NB4 (cell line): Measurements from ENCODE around the gene LDLRAD4.

Experiments
- DNase-seq: peaks from one replicate; pipeline ENCODE4 v3.0.0; 2010; ENCODE audit warnings: low read depth
- H3K4me3 ChIP-seq: one replicate; pipeline ENCODE4 v1.5.1; 2011; ENCODE audit warnings: mild to moderate bottlenecking, low read depth, low read length, moderate library complexity
- MAX ChIP-seq: IDR thresholded peaks from 2 replicates; pipeline ENCODE4 v1.6.1; 2011; ENCODE audit warnings: low read depth, low read length
- MYC ChIP-seq: IDR thresholded peaks from 2 replicates; pipeline ENCODE4 v1.6.1; 2011; ENCODE audit warnings: low read depth, low read length
- POLR2A ChIP-seq: IDR thresholded peaks from 2 replicates; pipeline ENCODE4 v1.6.1; 2011; ENCODE audit warnings: mild to moderate bottlenecking; ENCODE audit not compliant: insufficient read length; ENCODE audit errors: extremely low read depth
- TF ChIP-seq, protein P1 (sequence below): IDR thresholded peaks from one replicate; pipeline ENCODE4 v1.5.1; 2012; ENCODE audit warnings: low read depth, low read length

The LDLRAD4 gene

DNA sequence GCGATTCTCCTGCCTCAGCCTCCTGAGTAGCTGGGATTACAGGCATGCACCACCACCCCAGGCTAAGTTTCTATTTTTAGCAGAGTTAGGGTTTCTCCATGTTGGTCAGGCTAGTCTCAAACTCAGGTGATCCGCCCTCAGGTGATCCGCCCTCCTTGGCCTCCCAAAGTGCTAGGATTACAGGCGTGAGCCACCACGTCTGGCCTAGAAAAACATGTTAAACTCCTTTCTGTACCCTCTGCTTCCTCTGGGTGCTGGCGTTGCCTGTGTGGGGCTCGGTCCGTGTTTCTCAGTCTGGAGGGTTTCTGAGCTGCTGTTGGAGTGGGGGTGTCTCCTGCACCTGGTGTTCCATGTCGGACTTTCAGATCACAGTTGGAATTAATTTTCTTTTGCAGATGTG is 17.9 kb downstream of the LDLRAD4 start:
- DNase-seq: no peak
- H3K4me3 ChIP-seq: no peak overlapping the region
- TF ChIP-seq POLR2A (no peak), MAX (no peak), MYC (no peak)
- TF ChIP-seq, protein P1, sequence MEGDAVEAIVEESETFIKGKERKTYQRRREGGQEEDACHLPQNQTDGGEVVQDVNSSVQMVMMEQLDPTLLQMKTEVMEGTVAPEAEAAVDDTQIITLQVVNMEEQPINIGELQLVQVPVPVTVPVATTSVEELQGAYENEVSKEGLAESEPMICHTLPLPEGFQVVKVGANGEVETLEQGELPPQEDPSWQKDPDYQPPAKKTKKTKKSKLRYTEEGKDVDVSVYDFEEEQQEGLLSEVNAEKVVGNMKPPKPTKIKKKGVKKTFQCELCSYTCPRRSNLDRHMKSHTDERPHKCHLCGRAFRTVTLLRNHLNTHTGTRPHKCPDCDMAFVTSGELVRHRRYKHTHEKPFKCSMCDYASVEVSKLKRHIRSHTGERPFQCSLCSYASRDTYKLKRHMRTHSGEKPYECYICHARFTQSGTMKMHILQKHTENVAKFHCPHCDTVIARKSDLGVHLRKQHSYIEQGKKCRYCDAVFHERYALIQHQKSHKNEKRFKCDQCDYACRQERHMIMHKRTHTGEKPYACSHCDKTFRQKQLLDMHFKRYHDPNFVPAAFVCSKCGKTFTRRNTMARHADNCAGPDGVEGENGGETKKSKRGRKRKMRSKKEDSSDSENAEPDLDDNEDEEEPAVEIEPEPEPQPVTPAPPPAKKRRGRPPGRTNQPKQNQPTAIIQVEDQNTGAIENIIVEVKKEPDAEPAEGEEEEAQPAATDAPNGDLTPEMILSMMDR: no peak

GRCh38 chr18:13237073-13237472 is 18.5 kb downstream of the LDLRAD4 start:
- DNase-seq: no peak
- TF ChIP-seq POLR2A: no peak
- TF ChIP-seq, protein P1: no peak
- no peak for TF ChIP-seq MYC
- TF ChIP-seq MAX: no peak
- no peak overlapping the region for H3K4me3 ChIP-seq

DNA sequence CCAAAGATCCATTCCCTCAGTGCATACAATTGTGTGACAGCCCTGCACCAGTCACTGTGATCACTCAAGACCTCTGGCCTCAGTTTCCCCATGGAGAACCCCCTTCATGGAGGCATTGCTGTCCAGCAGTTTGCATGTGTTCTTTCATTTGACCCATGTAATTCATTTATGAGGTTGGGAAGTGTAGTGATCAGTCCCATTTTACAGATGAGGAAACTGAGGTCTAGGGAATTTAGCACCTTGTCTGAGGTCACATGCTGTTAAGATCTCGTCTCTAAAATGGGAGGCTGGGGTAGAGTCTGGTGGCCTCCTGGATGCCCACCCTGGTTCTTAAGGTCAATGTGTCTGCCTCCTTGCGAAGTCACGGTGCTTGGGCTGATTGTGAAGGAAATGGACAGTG is 19.1 kb downstream of the LDLRAD4 start:
- TF ChIP-seq MAX: no peak
- TF ChIP-seq POLR2A: no peak
- TF ChIP-seq, protein P1: no peak
- no peak for TF ChIP-seq MYC
- H3K4me3 ChIP-seq: no peak overlapping the region
- no peak for DNase-seq

- TF ChIP-seq MAX (no peak), POLR2A (no peak), MYC (no peak)
- TF ChIP-seq, protein P1: no peak
- DNase-seq: no peak
- no peak overlapping the region for H3K4me3 ChIP-seq
Observed at GRCh38 chr18:13239171-13239956, 20.8 kb downstream of the LDLRAD4 start.

DNA sequence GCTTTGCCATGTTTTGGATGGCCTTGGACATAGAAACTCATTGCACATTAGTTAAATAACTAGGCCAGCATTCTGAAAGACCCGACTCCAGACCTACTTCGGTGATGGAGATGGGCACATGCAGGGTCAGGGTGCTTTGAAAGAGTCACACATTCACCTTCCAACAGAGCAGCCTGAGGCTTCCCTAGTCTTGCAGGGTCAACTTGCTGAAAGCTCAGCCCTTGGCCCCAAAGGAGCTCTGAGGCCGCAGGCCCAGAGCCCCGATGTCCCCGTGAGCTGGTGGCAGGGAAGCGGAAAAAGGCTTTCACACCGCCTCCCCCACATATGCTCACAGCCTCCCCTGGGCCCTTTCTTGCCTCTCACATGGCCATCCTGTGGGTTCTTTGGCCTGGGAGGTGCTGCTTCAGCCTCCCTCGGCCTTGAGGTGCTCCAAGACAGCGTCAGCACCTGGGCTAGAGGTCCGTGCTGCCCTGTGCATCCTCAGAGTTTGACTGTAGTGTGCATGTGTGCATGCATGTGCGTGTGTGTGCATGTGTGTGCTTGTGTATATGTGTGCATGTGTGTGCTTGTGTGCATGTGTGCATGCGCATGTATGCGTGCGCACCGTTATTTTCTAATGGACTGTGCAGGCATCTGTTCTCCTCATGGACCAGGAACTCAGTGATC is 21.6 kb downstream of the LDLRAD4 start:
- TF ChIP-seq, protein P1: no peak
- TF ChIP-seq POLR2A (no peak), MAX (no peak), MYC (no peak)
- no peak for DNase-seq

More for the DNA sequence above, 21.6 kb downstream of the LDLRAD4 start:
- no peak overlapping the region for H3K4me3 ChIP-seq
